Renal cortex interstitium (tissue), 11 donors: Measurements from ENCODE around the gene PDP2. TPM values are rescaled to one million over a fixed set of nuclear protein-coding genes. Genes with fewer than 3 reads are reported as not detected.
"Not testable (repeated sequence)": the region's sequence is repeated elsewhere in the genome, so short reads cannot be mapped to it uniquely, and the experiment has no call there.

Experiments used
- DNase-seq, 11 donors: peaks; one replicate each; pipeline ENCODE4 v3.0.0-alpha.2; 2013; ENCODE audit warnings: low read depth in 9 of 11, low spot score in 4 of 11; ENCODE audit errors: extremely low read depth in 1 of 11
- polyA plus RNA-seq, 3 donors: library from polyadenylated mRNA; unstranded; fragments of 120-200 nt; gene quantifications; one replicate each; pipeline ENCODE4 v1.2.1, GENCODE V29; 2013; ENCODE audit not compliant: insufficient read length in 3 of 3

PDP2 gene
- polyA plus RNA-seq, 3 donors, result 12.2 to 17.0 (median 13.2) TPM

- DNase-seq, result no peak
Measured at GRCh38 chr16:66926171-66926947, 46.0 kb downstream of the PDP2 start.

- no peak for DNase-seq
Measured at GRCh38 chr16:66926961-66927436, 46.7 kb downstream of the PDP2 start.

DNA sequence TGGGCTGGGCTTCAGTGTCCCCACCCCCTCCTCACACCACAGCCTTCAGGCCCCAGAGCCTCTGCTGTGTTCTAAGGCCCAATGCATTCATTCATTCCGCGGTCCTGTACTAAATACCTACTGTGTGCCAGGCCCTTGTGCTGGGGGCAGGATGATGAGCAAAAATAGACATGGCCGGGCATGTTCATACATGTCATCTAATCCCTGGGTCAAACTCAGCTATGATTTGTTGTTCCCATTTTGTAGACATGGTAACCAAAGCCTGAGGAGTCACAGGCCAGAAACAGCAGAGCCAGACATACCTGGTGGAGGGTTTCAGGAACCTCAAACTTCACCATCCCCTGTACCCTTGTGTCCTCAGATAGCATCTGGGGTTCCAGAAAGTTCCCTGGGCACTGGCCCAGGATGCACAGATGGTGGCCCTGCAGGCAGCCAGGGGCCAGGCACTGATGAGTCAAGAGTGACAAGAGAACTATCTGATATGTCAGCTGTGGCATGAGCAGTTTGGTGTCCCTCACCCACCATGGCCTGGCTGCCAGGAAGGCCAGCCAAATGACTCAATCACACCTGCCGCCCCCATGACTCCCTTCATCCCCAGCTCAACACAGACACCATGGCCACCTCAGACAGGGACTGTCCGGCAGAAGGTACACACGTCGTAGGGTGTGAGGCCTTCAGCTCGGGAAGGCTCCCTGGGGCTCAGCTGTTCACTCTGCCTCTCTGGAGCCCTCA lies 47.8 kb downstream of the PDP2 start:
- no peak for DNase-seq

DNA sequence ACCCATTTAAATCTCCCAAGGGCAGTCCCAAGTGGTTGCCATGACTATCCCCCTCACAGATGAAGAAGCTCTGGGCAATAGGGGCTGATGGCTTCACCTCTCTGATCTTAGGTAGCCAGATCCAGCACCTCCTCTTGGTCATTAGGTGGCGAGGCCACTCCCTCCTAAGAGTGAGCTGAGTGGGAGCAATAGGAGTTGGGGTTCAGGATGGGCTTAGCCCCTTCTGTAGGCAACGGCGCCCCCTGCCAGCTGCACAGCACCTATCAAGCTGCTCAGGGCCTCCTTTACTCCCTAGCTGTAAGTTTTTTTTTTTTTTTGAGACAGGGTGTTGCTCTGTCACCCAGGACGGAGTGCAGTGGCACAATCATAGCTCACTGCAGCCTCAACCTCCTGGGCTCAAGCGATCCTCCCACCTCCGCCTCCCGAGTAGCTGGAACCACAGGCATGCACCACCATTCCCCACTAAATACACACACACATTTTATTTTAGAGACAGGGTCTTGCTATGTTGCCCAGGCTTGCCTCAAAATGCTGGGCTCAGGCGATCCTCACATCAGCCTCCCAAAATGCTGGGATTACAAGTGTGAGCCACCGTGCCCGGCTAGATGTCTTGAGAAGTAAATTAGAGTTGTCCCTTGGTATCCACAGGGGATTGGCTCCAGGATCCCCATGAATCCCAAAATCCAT lies 48.5 kb downstream of the PDP2 start:
- DNase-seq, result no peak

- no peak for DNase-seq
Measured at GRCh38 chr16:66930189-66930588, 49.9 kb downstream of the PDP2 start.

DNA sequence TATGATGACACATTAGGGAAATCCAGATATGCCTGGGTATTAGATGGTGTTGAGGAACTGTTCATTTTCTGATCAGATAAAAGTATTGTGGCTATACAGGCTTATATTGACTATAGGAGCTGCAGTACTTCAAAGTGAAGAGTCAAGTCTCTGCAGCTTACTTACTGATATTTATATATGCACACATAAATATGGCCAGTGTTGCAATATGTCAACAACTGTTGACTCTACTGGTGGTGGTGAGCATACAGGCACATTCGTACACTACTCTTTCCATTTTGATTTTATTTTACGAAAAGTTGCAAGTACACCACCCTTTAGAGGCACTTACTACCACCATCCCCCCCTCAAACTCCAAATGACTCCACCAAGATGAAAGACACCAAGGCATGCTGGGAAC lies 51.4 kb downstream of the PDP2 start:
- DNase-seq, result no peak

- DNase-seq, result no peak
Measured at GRCh38 chr16:66932076-66932475, 51.8 kb downstream of the PDP2 start.

DNA sequence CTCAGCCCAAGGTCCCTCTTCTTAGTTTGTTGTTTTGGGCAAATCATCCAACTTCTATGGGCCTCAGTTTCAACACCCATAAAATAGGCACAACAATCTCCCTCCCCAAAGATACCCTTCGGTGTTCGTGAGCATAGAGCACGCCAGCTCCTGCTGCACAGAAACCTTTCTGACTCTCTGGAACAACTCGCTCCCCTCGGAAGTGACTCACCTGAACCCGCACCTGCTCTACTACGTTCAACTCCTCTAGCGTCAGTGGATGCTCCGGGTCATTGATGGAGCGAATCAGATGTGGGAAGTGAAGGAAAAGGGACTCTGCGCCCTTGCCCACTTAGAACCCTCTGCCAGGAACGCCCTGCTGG lies 53.4 kb downstream of the PDP2 start:
- DNase-seq, result no peak

- DNase-seq, result peak in 10 of 11 donors; percentile 73 to 86 (median 84)
Measured at GRCh38 chr16:66934138-66934838, 54.0 kb downstream of the PDP2 start, which contains the start of gene CIAO2B. TSS of gene CIAO2B (minus strand) at chr16:66934402. CDS start at chr16:66934364, 38 bp downstream.

DNA sequence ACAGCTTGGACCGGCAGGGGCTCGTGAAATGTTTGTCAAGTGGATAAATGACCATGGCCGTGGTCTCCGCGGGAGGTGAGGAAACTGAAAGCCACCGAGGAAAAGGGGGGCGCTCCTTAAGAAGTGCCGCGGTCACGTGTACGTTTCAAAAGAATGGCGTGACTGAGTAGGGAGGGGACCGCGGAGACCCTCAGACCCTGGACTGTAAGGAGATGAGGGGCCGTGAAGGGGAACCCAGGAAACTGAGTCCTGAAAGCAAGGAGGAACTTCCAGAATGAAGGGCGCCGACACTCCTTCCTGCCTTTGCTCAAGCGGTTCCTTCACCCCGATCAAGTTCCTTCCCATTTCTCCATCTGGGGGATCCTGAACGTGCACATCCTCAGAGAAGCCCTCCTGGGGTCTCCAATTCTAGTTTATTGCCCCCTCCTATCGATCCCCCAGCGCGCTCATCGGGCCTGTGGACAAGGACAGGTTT lies 54.6 kb downstream of the PDP2 start:
- DNase-seq, result not testable (repeated sequence)

DNA sequence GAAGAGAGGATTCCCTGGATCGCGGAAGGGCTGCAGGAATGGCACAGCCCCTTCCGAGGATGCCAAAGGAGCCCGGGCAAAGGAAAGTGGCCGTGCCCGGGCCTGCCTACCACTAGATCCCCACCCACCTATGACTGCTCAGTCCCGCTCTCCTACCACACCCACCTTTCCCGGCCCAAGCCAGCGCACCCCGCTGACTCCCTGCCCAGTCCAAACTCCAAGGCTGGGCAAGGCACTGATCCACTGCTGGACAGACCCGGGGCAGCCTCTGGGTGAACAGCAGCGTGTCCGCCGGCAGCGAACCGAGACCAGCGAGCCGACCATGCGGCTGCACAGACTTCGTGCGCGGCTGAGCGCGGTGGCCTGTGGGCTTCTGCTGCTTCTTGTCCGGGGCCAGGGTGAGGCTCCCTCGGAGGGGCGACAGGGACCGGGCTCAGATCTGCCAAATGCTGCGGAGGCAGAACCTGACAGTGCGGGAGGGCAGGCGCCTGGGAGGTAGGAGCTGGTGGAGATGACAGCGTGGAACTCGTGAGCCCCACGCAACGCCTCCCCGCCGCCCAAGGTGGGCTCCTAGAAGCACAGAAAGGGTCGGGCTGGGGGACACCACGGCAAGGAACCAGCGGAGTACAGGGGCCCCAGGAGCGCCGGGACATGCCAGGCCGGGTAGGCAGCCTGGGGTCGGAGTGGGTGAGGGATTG lies 55.1 kb downstream of the PDP2 start, which contains the start of gene CES2:
TSS of gene CES2 (plus strand) at position 203 of the 698 bp plus-strand sequence. CDS start at position 323, 120 bp downstream.
- no peak for DNase-seq

DNA sequence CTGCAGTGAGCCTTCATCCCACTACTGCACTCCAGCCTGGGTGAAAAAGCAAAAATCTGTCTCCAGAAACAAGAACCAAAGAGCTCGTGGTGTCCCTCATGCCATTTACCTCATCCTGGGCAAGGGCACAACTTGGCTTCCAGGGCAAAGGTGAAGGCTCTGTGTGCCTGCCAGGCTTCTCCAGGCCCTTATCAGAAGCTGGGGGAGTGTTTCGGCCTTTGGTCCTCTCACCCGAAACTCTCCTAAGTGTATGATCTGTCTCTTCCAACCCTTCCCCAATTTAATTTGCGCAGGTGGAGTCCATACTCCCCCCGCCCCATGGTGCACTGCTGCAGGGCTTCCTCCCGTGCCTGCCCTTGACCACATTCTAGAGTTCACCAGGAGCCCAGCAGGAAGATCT lies 56.1 kb downstream of the PDP2 start:
- DNase-seq, result no peak

DNA sequence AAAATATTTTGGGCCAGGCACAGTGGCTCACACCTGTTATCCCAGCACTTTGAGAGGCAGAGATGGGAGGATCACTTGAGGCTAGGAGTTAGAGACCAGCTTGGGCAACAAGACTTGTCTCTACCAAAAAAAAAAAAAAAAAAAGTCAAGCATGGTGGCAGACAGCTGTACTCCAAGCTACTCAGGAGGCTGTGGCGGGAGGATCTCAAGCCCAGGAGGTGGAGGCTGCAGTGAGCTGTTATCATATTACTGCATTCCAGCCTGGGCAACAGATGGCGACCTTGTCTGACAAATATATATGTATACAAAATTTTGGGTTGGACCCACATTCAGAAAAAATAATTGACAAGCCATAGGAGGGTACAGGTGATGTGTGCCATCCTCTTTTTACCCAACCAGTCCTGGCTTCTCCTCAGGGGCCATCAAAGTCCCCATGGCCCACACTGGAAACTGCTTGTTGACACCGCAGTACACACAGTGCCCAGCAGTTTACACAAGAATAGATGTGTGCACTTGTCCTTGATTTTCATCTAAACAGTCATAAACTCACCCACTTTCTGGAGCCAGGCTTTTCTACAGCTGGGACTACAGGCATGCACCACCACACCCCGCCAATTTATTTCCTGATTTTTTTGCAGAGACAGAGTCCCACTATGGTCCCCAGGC lies 56.7 kb downstream of the PDP2 start:
- no peak for DNase-seq

DNA sequence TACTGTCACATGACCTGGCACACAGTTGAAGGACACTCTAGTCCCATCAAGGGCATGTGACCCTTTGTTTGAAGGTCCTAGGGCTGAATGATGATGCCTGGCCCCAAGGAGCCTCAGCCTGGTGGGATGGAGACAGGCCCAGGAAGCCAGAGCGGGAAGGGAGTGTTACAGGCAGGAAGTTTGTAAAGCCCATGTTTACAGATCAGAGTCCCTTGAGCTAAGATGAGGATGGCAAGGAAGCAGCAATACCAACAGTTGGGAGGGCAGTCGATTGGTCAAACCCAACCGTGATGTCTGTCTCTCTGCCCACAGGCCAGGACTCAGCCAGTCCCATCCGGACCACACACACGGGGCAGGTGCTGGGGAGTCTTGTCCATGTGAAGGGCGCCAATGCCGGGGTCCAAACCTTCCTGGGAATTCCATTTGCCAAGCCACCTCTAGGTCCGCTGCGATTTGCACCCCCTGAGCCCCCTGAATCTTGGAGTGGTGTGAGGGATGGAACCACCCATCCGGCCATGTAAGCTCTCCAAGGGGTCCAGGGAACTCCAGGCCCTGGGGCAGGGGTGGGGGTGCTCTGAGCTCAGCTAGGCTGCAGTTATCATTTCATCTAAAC lies 57.5 kb downstream of the PDP2 start:
- DNase-seq, result no peak

- DNase-seq, result no peak
Measured at GRCh38 chr16:66939366-66939765, 59.1 kb downstream of the PDP2 start.

DNA sequence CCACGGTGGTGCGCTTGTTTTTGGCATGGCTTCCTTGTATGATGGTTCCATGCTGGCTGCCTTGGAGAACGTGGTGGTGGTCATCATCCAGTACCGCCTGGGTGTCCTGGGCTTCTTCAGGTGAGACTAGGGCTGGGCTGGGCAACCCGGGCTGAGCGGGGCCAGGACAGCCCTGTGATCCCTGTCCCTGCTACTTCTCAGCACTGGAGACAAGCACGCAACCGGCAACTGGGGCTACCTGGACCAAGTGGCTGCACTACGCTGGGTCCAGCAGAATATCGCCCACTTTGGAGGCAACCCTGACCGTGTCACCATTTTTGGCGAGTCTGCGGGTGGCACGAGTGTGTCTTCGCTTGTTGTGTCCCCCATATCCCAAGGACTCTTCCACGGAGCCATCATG lies 59.9 kb downstream of the PDP2 start:
- no peak for DNase-seq
